ENCODE measurements around the gene TERT. TPM values are rescaled to one million over a fixed set of nuclear protein-coding genes. Genes with fewer than 3 reads are reported as not detected.

Gene TERT
- total and polyA plus RNA-seq, 2 of the 8 experiments (the other 6 are each of a cell fraction or from before 2014, with no cell fraction given): 13.1 to 23.1 TPM

DNA sequence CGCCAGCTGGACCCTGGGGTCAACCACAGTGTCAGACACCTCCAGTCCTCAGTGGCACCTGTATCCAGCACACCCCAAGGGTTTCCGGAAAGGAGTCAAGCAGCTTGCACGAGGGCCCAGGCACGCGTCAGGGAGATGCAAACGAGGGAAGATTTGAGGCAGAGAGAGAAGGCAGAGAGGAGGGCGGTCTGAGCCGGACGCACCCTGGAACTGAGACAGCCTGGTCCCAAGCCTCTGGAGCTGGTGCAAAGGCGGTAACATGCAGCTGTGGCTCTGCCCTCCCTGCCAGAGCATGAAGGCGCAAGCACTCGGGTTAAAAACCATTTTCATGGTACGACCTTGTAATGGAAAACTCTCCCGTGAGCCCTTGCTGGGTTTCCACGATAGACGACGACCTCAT, 37.5 kb downstream of the TERT start:
- Histone ChIP-seq H2BK20ac (ENCODE audit: low read length) (no peak overlapping the region), H3K4me2 (ENCODE audit: insufficient read depth in 1 of 2, low read depth in 2 of 2, low read length in 2 of 2) (no peak overlapping the region), H3K79me2 (ENCODE audit: control insufficient read depth in 1 of 2, insufficient read depth in 2 of 2, low read length in 2 of 2) (no peaks in the 10 kb centered on the region), H3K4me3 (ENCODE audit: extremely low read depth in 1 of 4, insufficient read depth in 2 of 4, low read depth in 3 of 4, low read length in 4 of 4) (no peak overlapping the region), H3K14ac (ENCODE audit: insufficient read length) (no peak overlapping the region), H3K27me3 (replicated peaks in 1 of 4; ENCODE audit: control insufficient read depth in 3 of 4, extremely low read depth in 1 of 4, insufficient read depth in 3 of 4, low read length in 3 of 4) (no peaks in the 10 kb centered on the region), H2BK5ac (ENCODE audit: low read depth, low read length) (no peak overlapping the region), H3K9ac (replicated peaks in 1 of 4; ENCODE audit: extremely low read depth in 1 of 4, low read depth in 3 of 4, low read length in 3 of 4) (no peak overlapping the region), H3K4me1 (replicated peaks in 1 of 4; ENCODE audit: control insufficient read depth in 3 of 4, insufficient read depth in 4 of 4, low read length in 3 of 4) (no peaks in the 10 kb centered on the region; a peak in 1 of 7 replicates), H2BK120ac (replicated peaks; ENCODE audit: low read depth, low read length) (no peak overlapping the region), H3K4ac (replicated peaks; ENCODE audit: insufficient read length, low read depth, low read length) (no peak overlapping the region), H2BK12ac (ENCODE audit: low read depth, low read length) (no peak overlapping the region), H3K23ac (ENCODE audit: insufficient read length) (no peak overlapping the region), H3K23me2 (ENCODE audit: low read depth, low read length) (no peaks in the 10 kb centered on the region), H3K36me3 (ENCODE audit: control insufficient read depth in 2 of 4, insufficient read depth in 4 of 4, low read length in 3 of 4) (peaks cover 0 to 16% (median 4%) of the 10 kb centered on the region in 4 experiments; a peak in 6 of 8 replicates), H4K8ac (ENCODE audit: extremely low read depth, insufficient read depth, low read length) (no peak overlapping the region), H3K56ac (replicated peaks; ENCODE audit: insufficient read length, low read depth, low read length) (no peak overlapping the region), H3K27ac (ENCODE audit: low read depth, low read length) (no peak overlapping the region), H2AK5ac (ENCODE audit: low read depth, low read length) (no peak overlapping the region), H4K91ac (replicated peaks; ENCODE audit: insufficient read length, low read length) (no peak overlapping the region), H3K9me3 (ENCODE audit: insufficient read depth in 2 of 2, low read depth in 1 of 2, low read length in 1 of 2) (peaks cover 14 to 22% of the 10 kb centered on the region in 2 experiments), H2BK15ac (ENCODE audit: low read length) (no peak overlapping the region), H4K5ac (ENCODE audit: insufficient read length, low read depth, low read length) (no peak overlapping the region), H2AFZ (ENCODE audit: low read length) (no peak overlapping the region), H3K79me1 (ENCODE audit: low read depth, low read length) (no peaks in the 10 kb centered on the region), H3K18ac (ENCODE audit: extremely low read depth, low read length) (no peak overlapping the region), H4K20me1 (replicated peaks in 1 of 2; ENCODE audit: control insufficient read depth in 1 of 2, insufficient read depth in 2 of 2, low read length in 2 of 2) (peaks cover 0 to 11% of the 10 kb centered on the region in 2 experiments)
- FAIRE-seq (no peak), DNase-seq (ENCODE audit: low read depth in 1 of 2, low spot score in 2 of 2) (no peak)
- 97% methylated on average over 17 of the region's 17 CpGs; no CpG with 5 or more reads in 1 of the 2 experiments for WGBS, 2 experiments (ENCODE audit: extremely low coverage in 1 of 2, insufficient coverage in 1 of 2, insufficient read length in 1 of 2, insufficient replicate concordance in 2 of 2, low coverage in 1 of 2, low lambda C conversion rate in 2 of 2, missing lambda C conversion rate in 1 of 2)
- POLR2A ChIA-PET (ENCODE audit: partially characterized antibody): no interaction called here
- CTCF ChIA-PET (ENCODE audit: partially characterized antibody): interaction anchor here (0.7 to 1.2 kb wide), 3 partner anchors 26 to 151 kb away, joined by 3 to 4 read pairs (median 3); no protein-coding TSS in a partner anchor
- TF ChIP-seq EGR1 (IDR thresholded peaks at IDR 0.05; ENCODE audit: borderline replicate concordance, low read depth, low read length): no peak
- no peak for TF ChIP-seq POU5F1 (IDR thresholded peaks at IDR 0.05; ENCODE audit: low read depth, low read length)
- TF ChIP-seq ZNF274 (IDR thresholded peaks at IDR 0.05; ENCODE audit: borderline replicate concordance, extremely low read depth, low read length): no peak
- no peak for TF ChIP-seq CREB1 (IDR thresholded peaks at IDR 0.05)
- no peak for TF ChIP-seq SP1 (IDR thresholded peaks at IDR 0.05; ENCODE audit: low read depth, low read length)
- no peak for TF ChIP-seq GABPA (IDR thresholded peaks at IDR 0.05; ENCODE audit: borderline replicate concordance, insufficient read depth, low read length)
- TF ChIP-seq TAF1 (IDR thresholded peaks at IDR 0.05; ENCODE audit: low read depth, low read length): no peak
- TF ChIP-seq POLR2AphosphoS5 (IDR thresholded peaks at IDR 0.05; ENCODE audit: low read depth, low read length): no peak
- TF ChIP-seq, protein P1, sequence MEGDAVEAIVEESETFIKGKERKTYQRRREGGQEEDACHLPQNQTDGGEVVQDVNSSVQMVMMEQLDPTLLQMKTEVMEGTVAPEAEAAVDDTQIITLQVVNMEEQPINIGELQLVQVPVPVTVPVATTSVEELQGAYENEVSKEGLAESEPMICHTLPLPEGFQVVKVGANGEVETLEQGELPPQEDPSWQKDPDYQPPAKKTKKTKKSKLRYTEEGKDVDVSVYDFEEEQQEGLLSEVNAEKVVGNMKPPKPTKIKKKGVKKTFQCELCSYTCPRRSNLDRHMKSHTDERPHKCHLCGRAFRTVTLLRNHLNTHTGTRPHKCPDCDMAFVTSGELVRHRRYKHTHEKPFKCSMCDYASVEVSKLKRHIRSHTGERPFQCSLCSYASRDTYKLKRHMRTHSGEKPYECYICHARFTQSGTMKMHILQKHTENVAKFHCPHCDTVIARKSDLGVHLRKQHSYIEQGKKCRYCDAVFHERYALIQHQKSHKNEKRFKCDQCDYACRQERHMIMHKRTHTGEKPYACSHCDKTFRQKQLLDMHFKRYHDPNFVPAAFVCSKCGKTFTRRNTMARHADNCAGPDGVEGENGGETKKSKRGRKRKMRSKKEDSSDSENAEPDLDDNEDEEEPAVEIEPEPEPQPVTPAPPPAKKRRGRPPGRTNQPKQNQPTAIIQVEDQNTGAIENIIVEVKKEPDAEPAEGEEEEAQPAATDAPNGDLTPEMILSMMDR (IDR thresholded peaks at IDR 0.05; ENCODE audit: control extremely low read depth in 1 of 3, insufficient read depth in 1 of 3, low read depth in 1 of 3, low read length in 3 of 3): no peak
- TF ChIP-seq RBBP5 (IDR thresholded peaks at IDR 0.05; ENCODE audit: borderline replicate concordance, low read depth, low read length): no peak
- TF ChIP-seq NRF1 (IDR thresholded peaks at IDR 0.05; ENCODE audit: low read depth, low read length): no peak
- TF ChIP-seq CHD1 (IDR thresholded peaks at IDR 0.05; ENCODE audit: low read depth, low read length): no peak
- TF ChIP-seq SIRT6 (IDR thresholded peaks at IDR 0.05; ENCODE audit: low read length): no peak
